Stimulated activated CD4-positive, alpha-beta T cell treated with anti-CD3 and anti-CD28 coated beads, Interleukin-4, amount 100 ng/mL, for 1 hour (primary cell): ENCODE measurements around the gene ZNF467.

ENCODE experiments used
- DNase-seq: peaks from one replicate; pipeline ENCODE4 v3.0.0-alpha.2; 2020

The ZNF467 gene

DNA sequence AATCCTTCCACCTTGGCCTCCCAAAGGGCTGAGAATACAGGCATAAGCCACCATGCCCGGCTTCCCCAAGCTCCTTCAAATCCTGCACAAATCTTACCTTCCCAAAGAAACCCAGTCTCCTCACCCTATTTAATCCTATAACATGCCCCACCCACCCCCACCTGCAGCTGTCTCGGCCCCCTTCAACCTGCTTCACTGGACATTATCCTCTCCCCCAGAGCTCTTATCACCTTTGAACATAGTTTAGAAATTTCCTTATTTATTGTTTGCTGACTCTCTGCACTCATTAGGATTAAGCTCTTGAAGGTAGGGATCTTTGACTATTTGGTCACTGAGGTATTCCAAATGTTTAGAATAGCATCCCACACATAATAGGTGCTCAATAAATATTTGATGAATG lies 3.5 kb downstream of the ZNF467 start:
- DNase-seq, result no peak

DNA sequence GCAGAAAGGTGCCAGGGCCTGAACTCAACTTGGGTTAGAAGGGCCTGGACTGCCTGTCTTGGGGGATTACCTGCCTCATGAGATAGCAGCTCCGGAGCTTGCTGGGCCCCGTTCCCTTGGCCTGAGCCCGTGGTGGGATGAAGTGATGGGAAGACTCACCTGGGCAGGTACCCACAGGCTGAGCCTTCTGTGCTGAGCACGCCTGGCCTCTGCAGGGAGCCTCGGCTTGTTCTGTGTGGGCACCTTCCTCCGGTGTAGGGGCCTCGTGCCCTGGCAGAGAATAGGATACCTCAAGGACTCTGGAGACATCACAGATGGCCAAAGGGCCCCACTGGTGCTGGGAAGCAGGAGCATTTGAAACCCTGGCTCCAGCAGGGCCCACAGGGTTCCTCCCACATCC lies 4.5 kb downstream of the ZNF467 start:
- DNase-seq, result no peak

- DNase-seq, result no peak
Measured at GRCh38 chr7:149767068-149767467, 6.3 kb downstream of the ZNF467 start.

GRCh38 chr7:149766135-149766675 lies 7.2 kb downstream of the ZNF467 start:
- no peak for DNase-seq

DNA sequence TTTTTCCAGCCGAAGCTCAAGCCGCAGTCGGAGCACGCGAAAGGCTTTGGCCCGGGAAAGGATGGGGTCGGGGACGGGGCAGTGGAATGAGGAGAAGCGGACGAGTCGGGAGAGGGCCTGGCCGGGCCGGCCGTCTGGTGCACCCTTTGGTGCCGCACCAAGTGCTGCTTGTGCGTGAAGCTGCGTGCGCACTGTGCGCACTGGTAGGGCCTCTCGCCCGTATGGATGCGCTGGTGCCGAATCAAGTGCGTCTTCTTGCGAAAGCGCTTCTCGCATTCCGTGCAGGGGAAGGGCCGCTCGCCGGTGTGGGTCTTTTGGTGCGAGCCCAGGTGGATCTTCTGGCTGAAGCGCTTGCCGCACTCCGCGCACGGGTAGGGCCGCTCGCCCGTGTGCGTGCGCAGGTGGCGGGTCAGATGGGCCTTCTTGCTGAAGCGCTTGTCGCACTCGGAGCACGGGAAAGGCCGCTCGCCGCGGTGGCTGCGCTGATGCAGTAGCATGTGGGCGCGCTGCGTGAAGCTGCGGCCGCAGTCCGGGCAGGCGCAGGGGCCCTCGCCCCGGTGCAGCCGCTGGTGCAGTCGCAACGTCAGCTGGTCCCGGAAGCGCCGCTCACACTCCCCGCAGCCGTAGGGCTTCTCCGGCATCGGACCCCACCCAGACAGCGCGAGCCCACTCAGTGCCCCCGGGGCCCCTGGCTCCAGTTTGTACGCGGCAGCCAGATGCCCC lies 7.8 kb downstream of the ZNF467 start:
- no peak for DNase-seq

- DNase-seq, result no peak
Measured at GRCh38 chr7:149764481-149765398, 8.6 kb downstream of the ZNF467 start.

DNA sequence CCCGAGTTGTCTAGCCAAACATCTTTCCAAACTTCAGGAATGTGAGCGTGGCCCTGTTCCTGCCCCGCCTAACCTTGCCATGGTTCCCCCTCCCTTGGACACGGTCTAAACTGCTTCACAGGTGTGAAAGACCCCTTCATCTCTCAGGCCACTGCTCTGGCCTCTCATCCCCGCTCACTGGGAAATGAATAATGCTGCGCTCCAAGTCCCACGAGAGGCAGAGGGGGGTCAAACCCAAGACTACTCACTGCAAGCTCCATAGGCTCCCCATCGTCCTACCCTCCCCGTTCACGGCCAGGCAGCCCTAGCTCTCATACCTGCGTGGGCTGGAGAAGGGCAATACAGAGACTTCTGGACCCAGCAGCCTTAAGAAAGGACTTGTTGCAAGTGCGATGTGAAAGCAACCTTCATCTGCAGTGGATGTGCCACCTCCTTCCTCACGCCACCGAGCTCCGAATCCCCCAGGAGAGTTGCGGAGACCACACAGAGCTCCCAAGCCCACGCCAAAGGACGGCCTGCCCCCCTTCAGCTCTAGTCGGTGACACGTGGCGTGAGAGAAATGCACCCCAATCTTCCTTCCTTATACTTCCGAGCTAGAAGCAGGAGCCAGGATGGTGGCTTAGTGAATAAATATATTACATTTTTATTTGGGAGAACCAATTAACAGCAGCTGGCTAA lies 9.7 kb downstream of the ZNF467 start:
- DNase-seq, result no peak

GRCh38 chr7:149762610-149763009 lies 10.8 kb downstream of the ZNF467 start:
- DNase-seq, result no peak

GRCh38 chr7:149762089-149762488 lies 11.3 kb downstream of the ZNF467 start:
- DNase-seq, result no peak

GRCh38 chr7:149761307-149761706 lies 12.1 kb downstream of the ZNF467 start:
- no peak for DNase-seq

DNA sequence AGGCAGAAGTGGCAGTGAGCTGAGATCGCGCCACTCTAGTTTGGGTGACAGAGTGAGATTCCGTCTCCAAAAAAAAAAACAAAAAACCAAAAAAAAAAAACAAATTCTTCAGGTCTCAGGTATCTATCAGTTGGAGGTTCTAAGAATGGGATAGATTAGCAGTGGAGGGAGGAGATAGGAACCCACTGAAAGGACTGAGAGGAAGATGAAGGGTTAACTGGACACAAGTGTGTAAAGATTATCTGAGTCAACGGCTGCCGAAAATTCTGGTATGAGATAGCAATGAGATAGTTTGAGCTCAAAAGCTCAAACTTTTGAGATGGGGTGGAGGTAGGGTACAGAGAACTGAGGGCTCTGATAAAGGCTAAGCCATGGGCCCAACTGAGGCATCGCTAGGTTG lies 12.8 kb downstream of the ZNF467 start:
- DNase-seq, result no peak

DNA sequence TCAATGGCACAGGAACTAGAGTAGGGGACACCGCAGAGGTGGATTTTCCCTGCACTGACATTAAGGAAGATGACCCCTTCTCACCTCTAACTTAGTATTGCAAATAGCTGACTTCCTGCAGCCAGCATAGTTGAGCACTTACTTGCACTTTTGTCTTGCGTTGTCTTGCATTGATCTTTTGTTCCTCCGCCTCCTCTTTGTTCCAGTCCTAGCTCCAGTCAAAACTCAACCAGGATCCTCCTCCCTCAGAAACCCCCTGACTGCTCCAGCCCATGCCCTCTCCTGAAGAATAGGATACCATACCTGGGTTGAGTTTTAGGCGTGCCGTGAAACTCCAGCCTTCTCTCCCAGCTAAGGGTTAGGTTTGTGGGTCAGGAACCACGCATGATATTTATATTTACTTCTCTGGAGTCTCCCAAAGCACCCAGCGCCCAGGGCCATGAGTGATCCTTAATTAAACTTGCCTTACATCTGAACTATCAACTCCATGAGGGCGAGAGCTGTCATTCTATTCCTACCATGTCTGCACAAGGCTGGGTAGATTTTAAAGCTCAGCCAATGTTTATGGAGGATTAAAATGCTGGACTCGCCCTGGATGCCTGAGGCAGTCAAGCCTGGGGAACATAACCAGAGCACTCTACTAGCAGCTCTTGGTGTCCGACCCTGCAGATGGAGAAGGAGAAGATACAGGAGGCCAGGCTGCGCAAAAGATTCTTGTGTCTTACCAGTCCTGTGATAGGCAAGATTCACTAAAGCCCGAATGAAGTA lies 14.1 kb downstream of the ZNF467 start:
- no peak for DNase-seq

DNA sequence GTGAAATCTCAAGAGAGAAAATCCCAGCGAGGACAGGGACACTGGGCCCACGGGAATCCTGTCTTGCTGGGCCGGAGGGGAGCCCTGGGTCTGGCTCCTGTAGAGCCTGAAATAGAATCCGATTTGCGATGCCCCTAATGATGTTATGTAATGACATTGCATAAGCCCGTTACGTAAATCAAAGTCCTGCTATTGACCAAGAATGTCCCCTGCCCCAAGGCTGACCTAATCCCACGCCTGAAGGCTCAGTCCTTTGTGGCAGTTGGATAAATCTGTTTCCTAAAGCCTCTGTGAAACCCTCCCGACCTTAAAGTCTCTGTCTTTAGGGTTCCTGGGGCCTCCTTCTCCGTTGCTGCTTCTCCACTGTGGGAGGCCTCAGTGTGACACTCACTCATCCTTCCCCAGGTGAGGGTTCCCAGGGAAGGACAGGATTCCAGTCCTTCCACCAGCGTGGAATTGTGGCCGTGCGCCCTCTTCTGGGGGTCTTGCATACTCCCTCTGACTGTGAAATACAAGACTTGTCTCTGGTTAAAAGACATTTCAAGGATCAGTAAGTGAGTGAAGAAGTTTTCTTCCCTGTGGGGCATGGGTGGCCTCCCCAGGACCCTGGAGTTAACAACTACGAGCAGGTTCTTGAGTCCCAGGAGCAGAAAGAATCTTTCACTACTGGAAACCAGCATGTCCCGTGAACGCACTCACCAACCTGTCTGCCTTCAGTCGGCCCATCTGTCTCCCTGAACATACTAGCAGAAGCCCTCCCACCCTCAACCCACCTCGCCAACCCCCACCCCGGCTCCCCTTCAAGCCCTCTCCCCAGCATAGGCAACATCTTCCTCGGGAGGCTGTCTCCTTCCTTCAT lies 19.8 kb downstream of the ZNF467 start:
- DNase-seq, result no peak

DNA sequence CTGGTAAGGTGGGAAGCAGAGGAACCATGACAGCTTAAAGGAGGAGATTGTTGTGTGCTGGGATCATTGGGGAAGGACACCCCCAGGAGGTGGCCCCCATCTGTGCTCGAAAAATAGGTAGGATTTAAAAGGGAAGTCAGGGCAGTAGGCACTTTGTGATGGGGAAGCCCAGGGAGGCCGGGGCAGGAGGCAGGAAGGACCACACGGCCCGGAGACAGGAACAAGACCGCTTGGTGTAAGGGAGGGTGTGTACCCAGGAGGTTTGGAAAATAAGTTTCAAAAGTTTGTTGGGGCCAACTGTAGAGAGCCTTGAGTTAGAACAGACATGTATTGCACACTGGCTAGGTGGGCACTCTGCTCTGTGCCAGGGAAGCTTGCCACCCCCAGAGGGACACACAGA lies 20.7 kb downstream of the ZNF467 start:
- no peak for DNase-seq

GRCh38 chr7:149751043-149751775 lies 22.2 kb downstream of the ZNF467 start:
- DNase-seq, result no peak

DNA sequence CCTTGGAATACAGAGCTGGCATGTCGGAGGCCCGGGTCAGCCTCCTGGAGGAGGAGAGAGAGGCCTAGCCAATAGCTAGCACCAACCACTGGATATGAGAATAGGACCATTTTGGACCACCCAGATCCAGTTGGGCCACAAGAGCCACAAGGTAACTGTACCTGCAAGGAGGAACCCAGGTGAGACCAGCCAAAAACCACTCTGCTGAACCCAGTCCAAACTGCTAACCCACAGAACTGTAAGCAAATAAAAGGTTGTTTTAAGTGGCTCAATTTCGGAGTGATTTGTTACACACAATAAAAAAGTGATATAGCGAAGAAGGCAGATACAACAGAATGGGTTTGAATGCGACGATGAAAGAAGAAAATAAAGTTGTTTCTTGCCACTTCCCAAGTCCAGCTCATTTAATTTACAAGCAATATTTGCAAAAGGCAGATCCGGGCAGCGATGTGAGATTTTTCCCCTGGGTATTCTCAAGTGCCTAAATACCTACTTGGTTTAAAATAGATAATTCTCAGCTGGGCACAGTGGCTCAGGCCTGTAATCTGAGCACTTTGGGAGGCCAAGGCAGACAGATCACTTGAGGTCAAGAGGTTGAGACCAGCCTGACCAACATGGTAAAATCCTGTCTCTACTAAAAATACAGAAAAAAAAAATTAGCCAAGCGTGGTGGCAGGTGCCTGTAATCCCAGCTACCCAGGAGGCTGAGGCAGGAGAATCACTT lies 23.1 kb downstream of the ZNF467 start:
- DNase-seq, result no peak

GRCh38 chr7:149748076-149748874 lies 25.1 kb downstream of the ZNF467 start:
- no peak for DNase-seq

GRCh38 chr7:149743476-149744255 lies 29.7 kb downstream of the ZNF467 start:
- DNase-seq, result no peak
